HG03175 (cell line): ENCODE measurements around the gene AGFG2.
"Not testable (repeated sequence)": the region's sequence is repeated elsewhere in the genome, so short reads cannot be mapped to it uniquely, and the experiment has no call there.

ENCODE experiments used
- ATAC-seq: cut with Tn5 transposase; IDR thresholded peaks from one replicate; pipeline ENCODE4 v1.9.1; 2021; ENCODE audit warnings: mild to moderate bottlenecking, moderate library complexity; ENCODE audit not compliant: unreplicated experiment

AGFG2 gene

GRCh38 chr7:100547872-100548271 lies 8.9 kb downstream of the AGFG2 start:
- no peak for ATAC-seq

DNA sequence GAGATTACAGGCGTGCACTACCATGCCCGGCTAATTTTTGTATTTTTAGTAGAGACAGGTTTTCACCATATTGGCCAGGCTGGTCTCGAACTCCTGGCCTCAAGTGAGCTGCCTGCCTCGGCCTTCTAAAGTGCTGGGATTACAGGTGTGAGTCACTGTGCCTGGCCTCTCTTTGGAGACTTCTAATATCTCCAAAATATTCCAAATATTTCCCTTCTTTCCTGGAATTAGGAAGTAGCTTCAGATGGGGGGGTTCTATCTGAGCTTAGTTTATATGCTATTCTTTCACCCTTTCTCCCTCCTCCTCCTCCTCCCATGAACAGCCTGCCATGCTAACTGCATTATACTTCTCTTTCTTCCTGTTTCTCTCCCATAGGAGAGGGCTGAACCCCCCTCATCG lies 9.4 kb downstream of the AGFG2 start:
- ATAC-seq: not testable (repeated sequence)

DNA sequence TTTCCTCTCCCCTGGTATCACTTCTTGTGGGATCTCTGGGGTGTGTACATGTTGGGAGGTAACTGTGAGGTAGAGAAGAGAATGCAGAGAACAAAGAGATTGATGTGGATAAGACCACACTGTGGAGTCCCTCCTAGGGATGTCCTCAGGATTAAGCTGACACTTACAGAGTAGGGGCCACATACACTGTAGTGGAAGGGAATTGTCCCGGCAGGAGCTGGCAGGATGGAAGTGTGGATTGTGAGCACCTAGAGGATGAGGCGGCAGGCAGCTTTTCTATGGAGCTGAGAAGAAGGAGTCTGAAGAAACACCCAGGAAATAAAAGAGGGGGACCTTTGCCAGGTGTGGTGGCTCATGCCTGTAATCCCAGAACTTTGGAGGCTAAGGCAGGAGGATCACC lies 13.5 kb downstream of the AGFG2 start:
- no peak for ATAC-seq

DNA sequence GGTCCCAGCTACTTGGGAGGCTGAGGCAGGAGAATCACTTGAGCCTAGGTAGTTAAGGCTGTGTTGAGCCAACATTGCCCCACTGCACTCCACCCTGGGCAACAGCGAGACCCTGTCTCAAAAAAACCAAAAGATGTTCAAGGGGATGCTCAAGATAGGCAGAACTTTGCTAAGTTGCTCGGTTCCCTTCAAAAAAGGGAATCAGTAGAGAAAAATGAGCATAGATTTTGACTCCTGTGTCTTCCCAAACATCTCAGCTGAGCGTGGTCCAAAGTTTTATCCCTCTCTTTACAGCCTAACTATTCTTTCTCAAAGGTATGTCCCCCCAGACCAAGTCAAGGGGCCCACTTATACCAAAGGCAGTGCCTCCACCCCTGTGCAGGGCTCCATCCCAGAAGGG lies 14.0 kb downstream of the AGFG2 start:
- ATAC-seq: no peak

DNA sequence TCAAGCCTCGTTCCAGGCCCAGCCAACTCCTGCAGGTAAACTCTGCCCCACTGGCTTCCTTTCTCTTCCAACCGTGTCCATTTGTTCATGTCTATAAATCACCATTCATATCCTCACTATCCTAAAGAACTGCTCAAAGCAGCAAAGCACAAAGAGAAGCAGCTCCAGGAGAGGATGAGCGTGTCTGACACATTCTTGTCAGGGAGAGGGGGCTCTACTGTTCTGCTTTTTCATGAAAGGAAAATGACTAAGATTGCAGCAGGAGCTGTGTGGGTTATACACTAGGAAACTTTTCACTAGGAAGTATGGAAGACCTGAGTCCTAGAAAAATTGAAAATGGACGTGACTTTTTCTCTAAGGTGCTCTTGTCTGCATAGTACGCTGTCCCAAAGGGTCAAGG lies 16.7 kb downstream of the AGFG2 start:
- no peak for ATAC-seq

- ATAC-seq: no peak
These were observed 17.5 kb downstream of the AGFG2 start for GRCh38 chr7:100556541-100556940.

DNA sequence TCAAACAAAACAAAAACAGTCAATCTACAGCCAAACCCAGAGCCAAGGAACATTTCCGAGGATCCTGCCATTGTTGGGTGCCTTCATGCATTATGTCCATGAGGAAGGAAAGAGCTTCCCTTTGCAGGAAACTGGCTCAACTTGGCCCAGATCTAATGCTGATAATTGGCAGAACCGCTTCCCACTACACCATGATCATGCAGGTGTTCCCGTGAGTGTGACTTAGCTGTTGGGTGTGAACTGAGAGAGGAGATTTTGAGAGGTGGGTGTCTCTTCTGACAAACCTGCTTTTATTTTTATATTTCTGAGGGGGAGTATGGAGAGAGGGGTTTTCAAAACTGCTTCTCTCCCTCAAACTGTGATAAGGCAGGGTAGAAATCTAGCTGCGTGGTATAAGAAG lies 20.1 kb downstream of the AGFG2 start:
- ATAC-seq: no peak

GRCh38 chr7:100561491-100562194 lies 22.6 kb downstream of the AGFG2 start:
- ATAC-seq: no peak

- ATAC-seq: no peak
These were observed 23.4 kb downstream of the AGFG2 start for GRCh38 chr7:100562195-100563099.

GRCh38 chr7:100563100-100563564 lies 24.1 kb downstream of the AGFG2 start:
- ATAC-seq: no peak

- ATAC-seq: no peak
These were observed 24.9 kb downstream of the AGFG2 start for GRCh38 chr7:100563809-100564400.

GRCh38 chr7:100564405-100564804 lies 25.4 kb downstream of the AGFG2 start:
- not testable (repeated sequence) for ATAC-seq

DNA sequence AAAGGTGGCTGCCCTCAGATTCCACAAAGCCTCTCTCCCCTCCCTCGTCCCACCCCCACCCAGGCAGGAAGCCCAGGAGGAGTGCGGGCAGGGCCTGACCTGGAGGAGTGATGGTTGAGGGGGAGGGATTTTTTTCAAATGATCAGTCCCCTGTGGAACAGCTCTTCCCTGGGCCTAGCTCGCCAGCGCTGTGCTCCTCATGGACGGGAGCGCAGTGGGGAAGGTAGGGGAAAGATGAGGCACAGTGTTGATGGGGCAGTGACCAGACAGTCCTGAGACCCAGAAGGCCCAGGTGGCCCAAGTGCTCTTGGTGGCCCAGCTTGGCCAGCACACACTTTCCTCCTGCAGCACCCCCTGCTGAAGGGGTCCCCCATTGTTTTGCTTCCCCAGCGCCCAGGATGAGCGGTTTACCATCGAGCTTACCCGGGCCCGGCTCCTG lies 26.1 kb downstream of the AGFG2 start:
- no peak for ATAC-seq

DNA sequence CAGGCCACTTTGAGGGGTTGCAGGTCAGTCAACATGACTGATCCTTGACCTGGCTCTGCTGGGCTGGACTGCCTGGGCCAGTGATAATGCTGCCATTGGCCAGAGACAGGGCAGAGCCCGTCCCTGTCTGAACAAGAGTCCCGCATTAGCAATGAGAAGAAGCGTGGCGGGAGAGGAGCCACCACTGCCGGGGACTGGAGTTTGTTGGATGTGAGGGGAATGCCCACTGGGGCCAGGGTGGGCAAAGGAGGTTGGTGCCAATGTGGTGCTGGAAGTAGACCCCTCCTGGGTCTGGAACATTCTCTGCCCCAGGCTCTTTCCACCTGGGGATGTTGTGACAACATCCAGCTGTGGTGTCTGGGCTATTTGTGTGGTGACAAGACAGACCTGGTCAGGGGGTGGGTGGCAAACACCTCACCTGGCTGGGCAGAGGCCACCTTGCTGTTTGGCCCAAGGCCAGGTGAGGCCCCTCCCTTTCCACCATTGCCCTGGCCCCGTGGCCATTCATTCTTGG lies 27.1 kb downstream of the AGFG2 start:
- no peak for ATAC-seq

DNA sequence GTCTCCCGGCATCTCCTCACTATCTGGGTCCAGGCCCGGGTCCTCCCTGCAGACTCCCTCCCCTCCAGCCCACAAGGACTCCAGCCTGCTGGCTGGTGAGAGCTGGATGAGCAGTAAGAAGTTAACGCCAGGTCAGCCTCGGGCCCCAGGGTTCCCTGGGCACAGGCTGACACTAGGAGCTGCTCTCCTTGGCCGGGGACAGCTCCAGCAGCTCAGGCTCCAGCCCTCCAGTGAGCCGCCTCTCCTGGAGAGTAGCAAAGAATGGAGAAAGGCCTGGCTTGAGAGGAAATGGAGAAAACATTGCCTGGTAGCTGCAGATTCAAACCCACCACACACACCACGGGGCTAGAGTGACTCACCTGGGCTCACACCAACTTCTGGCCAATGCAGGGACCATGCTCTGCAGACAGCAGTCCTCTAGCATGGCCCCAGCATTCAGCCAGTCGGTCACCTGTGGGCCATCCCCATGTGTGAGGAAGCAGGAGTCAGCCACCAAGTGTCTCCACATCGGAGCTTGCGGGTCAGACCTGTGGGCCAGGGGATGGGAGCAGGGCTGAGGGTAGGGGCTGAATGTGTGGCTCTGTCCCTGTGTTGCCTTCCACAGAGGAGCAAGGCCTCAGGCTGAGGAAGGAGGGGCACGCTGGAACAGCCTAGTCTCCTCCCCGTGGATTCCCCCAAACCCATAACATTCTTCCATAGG lies 28.2 kb downstream of the AGFG2 start:
- peak; percentile 9 for ATAC-seq

DNA sequence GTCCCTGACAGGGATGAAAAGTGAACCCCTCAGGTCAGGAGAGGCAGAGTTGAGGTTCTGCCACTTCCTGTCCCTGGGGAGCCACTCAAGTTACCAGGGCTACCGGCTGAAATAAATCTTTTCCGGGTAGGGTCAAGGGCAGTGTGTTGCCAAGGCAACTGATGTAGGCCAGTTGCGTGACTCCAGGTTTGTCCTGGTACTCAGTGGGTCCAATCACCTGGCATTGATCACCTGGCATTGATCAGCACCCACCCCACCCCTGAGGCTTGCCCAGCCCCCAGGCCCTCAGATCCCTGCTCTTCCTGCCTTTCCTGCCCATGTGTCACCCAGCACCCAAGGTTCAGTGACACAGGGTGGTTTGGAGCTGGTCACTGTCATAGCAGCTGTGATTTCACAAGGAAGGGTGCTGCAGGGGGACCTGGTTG lies 28.8 kb downstream of the AGFG2 start:
- peak; percentile 55 for ATAC-seq

DNA sequence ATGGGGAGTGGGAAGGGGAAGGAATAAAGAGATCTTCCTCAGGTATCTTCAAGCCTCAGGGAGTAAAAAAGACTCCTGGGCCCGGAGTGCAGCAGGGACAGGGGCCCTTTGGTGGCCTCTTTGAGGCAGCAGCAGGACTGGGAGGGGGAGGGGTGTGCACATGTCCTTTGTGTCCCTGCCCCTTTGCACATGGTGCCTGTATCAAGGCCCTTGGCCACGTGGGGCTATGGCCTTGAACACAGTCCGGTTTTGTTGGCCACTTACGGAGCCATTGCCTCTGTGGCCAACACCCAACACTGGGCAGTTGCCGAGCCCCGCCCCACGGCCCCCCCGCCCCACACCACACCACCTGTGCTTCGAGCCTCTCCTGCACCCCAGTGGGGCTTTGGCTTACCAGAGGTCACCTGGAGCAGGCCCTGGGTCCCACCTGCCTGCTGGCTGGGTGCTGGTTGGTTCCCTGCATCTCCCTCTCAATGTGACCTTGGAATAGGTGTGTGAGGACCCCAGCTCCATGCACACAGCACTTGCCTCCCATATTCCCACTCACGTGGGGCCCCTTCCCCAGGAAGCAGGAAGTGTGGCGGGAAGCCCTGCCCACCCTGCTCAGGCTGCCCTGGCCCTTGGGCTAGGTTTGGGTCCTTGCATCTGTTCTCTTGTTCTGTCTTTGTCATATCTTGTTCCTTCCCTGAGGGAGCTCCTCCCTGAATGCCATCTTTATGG lies 29.3 kb downstream of the AGFG2 start:
- ATAC-seq: no peak

GRCh38 chr7:100568896-100569844 lies 30.2 kb downstream of the AGFG2 start:
- ATAC-seq: no peak
